Muscle of leg (tissue), 11 donors: ENCODE measurements around the gene VGF. TPM values are rescaled to one million over a fixed set of nuclear protein-coding genes. Genes with fewer than 3 reads are reported as not detected.

Experiments used
- DNase-seq: peaks from one replicate; pipeline ENCODE4 v3.0.0; 2013
- H3K27ac ChIP-seq: one replicate; pipeline ENCODE4 v1.5.1; 2013; ENCODE audit warnings: mild to moderate bottlenecking, low read length, control low read depth
- H3K27me3 ChIP-seq: one replicate; pipeline ENCODE4 v1.6.1; 2013; ENCODE audit warnings: low read length; ENCODE audit not compliant: control insufficient read depth, insufficient read depth
- H3K36me3 ChIP-seq: one replicate; pipeline ENCODE4 v1.6.1; 2013; ENCODE audit warnings: low read length; ENCODE audit not compliant: control insufficient read depth, insufficient read depth
- H3K4me1 ChIP-seq: one replicate; pipeline ENCODE4 v1.6.1; 2013; ENCODE audit warnings: low read length; ENCODE audit not compliant: control insufficient read depth, insufficient read depth
- H3K4me3 ChIP-seq: one replicate; pipeline ENCODE4 v1.5.1; 2013; ENCODE audit warnings: low read length, control low read depth
- H3K9me3 ChIP-seq: replicated peaks from 2 replicates; pipeline ENCODE4 v1.6.1; 2013; ENCODE audit warnings: low read depth, low read length; ENCODE audit not compliant: control insufficient read depth
- WGBS: methylation state at CpG from one replicate; pipeline ENCODE4 v1.1.5; 2013; ENCODE audit warnings: missing lambda C conversion rate; ENCODE audit not compliant: insufficient coverage; 5-methylcytosine and 5-hydroxymethylcytosine counted together
- polyA plus RNA-seq, 8 donors: library from polyadenylated mRNA; unstranded; fragments of 120-200 nt; gene quantifications; one replicate each; pipeline versions ENCODE4 v1.2.1 to v1.2.3, GENCODE V29; 2013; ENCODE audit warnings: inconsistent platforms in 1 of 8, low replicate concordance in 1 of 8; ENCODE audit not compliant: insufficient read length in 8 of 8, insufficient read depth in 1 of 8
- total RNA-seq: library from RNA; stranded (reverse); fragments of 120-200 nt; gene quantifications from one replicate; pipeline ENCODE4 v1.2.4, GENCODE V29; 2013

The VGF gene
- total and polyA plus RNA-seq, 9 donors = 0.08 TPM; not detected in 8

DNA sequence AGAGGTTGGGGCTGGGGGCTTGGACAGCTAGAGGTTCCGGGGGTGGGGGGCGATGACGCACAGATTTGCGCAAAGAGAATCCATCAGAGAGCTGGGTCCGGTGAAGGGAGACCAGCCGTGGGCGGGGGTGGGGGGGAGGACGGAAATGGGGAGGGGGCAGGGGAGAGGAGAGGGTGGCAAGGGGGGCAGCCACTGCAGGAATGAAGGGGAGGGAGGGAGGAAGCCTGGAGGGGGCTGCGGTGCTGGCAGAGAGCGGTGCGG, 1.2 kb upstream of the VGF start:
- WGBS = 0% methylated on average over 7 of the region's 11 CpGs
- Histone ChIP-seq H3K36me3 (no peaks in the 10 kb centered on the region), H3K4me3 (no peak overlapping the region), H3K27me3 (peaks cover 98% of the 10 kb centered on the region), H3K4me1 (peaks cover 32% of the 10 kb centered on the region), H3K9me3 (no peaks in the 10 kb centered on the region), H3K27ac (no peak overlapping the region)
- DNase-seq = no peak

DNA sequence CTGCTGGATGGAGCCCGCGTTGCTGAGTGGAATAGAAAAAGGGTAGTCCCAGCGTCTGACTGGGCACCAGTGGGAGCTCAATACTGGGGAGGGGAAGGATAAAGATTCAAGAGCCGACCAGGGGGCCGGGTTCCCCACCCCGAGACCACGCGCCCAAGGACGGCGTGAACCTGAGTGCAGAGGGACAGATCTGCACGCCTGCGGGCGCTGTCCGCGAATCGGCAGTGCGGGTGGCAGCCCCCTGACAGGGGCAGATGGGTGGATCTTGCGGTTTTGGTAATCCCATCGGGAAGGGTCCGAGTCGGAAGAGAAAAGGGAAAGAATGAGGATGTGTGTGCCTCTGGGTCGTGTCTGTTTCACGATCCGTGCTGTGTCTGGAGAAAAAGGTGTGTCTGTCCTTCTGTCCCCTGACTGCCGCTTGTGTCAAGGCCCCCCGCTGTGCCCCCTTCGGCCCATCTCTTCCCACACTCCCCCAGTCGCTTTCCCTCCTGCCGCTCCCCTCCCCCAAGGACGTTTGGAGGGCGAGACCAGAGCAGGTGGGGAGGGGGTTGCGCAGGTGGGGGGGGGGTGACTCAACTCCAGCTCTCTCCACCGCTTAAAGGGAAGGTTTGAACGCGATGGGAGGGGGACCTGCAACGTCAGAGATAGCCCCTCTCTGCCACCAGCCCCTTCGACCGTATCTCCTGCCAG, 734 bp upstream of the VGF start:
- no peak overlapping the region for H3K27ac ChIP-seq
- H3K36me3 ChIP-seq = no peaks in the 10 kb centered on the region
- no peak overlapping the region for H3K4me3 ChIP-seq
- under 1% methylated on average over 26 of the region's 38 CpGs for WGBS
- H3K4me1 ChIP-seq = peaks cover 32% of the 10 kb centered on the region
- H3K27me3 ChIP-seq = peaks cover 94% of the 10 kb centered on the region
- no peaks in the 10 kb centered on the region for H3K9me3 ChIP-seq
- DNase-seq = no peak

DNA sequence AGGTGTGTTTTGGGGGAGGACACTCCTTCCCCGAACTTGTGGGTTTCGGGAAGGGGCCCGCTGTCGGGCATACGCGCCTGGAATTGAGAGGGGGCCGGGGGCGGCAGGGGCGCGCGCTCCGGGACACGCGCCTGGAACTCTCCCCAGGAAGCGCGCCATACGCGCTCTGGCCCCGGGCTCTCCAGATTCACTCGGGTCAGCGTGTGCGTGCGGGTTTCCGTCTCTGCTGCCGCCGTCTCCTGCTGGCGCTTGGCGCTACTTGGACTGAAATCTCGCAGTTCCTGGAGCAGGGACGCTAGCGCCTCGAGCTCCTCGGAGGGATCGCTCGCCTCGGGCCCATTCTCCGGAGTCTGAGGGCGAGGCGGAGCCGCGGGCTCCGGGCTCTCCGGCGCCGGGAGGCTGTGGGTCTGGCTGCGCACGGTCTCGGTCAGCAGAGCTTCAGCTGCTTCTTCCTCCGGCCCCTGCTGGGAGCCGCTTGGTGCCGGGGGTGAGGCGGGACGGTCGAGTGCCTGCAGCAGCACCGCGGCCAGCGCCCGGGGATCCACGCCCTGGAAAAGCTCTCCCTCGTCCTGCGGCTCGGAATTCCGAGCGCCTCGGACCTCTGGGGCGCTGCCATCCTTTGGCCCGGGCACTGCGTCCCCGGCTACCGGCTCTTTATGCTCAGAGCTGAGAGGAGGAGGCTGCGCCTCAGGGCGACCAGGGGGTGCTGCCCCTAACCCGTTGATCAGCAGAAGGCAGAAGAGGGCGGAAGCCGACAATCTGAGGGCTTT, 1.1 kb downstream of the VGF start:
- no peak overlapping the region for H3K4me3 ChIP-seq
- H3K9me3 ChIP-seq = no peaks in the 10 kb centered on the region
- under 1% methylated on average over 70 of the region's 75 CpGs for WGBS
- peak; percentile 53 for DNase-seq
- peaks cover 76% of the 10 kb centered on the region for H3K27me3 ChIP-seq
- peaks cover 32% of the 10 kb centered on the region for H3K4me1 ChIP-seq
- no peak overlapping the region for H3K27ac ChIP-seq
- peaks cover 14% of the 10 kb centered on the region for H3K36me3 ChIP-seq

DNA sequence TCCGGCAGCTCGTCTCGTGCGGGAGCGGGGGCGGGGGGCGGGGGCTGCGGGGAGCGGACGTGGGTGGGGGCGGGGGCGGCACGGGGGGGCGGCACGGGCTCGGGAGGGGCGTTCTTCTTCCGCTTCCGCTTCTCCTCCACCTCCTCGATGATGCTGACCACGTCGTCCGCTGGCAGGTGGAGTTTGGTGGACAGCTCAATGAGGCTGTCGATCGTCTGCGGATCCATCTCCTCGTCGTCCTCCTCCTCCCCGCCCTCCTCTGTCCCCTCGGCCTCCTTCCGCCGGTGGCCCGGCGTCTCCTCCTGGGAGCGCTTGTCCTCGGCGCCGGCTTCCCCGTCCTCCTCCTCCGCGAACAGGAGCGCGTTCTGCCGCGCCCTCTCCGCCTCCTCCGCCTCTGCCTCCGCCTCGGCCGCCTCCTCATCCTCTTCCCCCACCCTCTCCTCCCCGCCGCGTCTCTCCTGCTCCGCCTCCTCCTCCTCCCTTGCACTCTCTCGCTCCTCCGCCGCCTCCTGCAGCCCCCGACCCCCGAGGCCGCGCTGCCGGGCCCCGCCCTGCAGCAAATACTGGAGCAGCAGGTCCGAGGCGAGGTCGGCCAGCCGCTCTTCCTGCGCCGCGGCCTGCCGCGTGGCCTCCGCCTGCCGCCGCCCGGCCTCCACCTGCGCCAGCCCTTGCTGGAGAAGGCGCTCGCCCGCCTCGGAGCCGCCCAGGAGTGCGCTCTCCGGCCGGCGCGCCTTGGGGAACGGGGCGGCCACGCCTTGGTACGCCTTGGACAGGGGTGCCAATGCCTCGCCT, 1.9 kb downstream of the VGF start:
- Histone ChIP-seq H3K4me3 (peak overlapping the region; percentile 17), H3K27ac (no peak overlapping the region), H3K36me3 (peaks cover 21% of the 10 kb centered on the region), H3K27me3 (peaks cover 68% of the 10 kb centered on the region), H3K4me1 (peaks cover 32% of the 10 kb centered on the region), H3K9me3 (no peaks in the 10 kb centered on the region)
- no peak for DNase-seq
- under 1% methylated on average over 73 of the region's 92 CpGs for whole genome bisulfite sequencing

GRCh38 chr7:101162551-101163278, 2.7 kb downstream of the VGF start:
- peaks cover 60% of the 10 kb centered on the region for H3K27me3 ChIP-seq
- no peaks in the 10 kb centered on the region for H3K9me3 ChIP-seq
- peaks cover 32% of the 10 kb centered on the region for H3K4me1 ChIP-seq
- H3K36me3 ChIP-seq = peaks cover 24% of the 10 kb centered on the region
- peak; percentile 54 for DNase-seq
- no peak overlapping the region for H3K27ac ChIP-seq
- WGBS = under 1% methylated on average over 34 of the region's 74 CpGs
- H3K4me3 ChIP-seq = no peak overlapping the region

DNA sequence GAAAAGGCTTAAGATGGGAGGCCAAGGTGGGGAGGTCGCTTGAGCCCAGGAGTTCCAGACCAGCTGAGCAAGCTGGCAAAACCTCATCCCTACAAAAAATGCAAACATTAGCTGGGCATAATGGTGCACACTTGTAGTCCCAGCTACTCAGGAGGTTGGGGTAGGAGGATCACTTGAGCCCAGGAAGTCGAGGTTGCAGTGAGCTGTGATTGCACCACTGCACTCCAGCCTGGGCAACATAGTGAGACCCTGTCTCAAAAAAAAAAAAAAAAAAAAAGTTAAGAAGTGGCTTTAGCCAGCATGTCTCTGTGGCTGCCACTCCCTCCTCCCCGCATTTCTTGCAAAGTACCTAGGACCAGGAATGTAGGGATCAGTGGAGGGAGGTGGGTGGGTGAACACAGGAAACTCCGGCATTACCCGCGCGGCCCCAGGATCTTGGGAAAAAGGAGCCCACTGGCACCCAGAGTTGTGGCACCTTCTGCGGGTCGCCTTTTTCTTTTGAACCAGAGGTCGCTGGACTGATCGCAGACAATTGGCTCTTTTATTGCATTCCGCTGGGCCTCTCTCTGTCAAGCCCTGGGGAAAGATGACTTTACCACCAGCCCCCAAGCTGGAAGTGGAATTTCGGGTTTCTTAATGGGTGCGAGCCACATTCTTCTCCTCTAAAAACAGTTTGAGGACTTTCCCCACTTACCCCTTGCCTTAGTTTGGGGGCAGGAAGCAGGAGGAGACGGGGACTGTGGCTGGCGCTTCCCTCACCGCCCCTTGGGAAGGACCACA, 3.5 kb downstream of the VGF start:
- peaks cover 32% of the 10 kb centered on the region for H3K4me1 ChIP-seq
- H3K36me3 ChIP-seq = peaks cover 30% of the 10 kb centered on the region
- 69% methylated on average over 8 of the region's 17 CpGs for WGBS
- no peaks in the 10 kb centered on the region for H3K9me3 ChIP-seq
- no peak overlapping the region for H3K4me3 ChIP-seq
- DNase-seq = no peak
- peaks cover 52% of the 10 kb centered on the region for H3K27me3 ChIP-seq
- H3K27ac ChIP-seq = no peak overlapping the region

DNA sequence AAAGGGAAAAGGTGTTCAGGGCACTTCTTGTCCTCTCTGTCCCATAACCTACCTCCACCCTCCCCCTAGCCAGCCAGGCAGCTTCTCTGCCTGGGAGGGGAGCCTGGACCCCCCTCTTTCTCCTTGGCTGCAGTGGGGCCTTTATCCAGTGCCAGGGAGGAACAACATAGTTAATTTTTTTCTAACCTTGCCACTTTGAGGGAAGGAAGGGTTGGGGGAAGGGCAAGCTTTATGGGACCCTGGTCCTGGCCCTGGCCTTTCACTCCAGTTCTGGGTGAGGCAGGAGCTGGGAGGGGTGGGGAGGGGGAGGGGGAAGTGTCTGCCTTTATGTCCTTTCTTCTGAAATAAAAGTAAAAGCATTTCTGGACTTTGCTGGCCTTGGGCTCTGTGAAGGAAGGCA, 4.5 kb downstream of the VGF start:
- Histone ChIP-seq H3K4me3 (no peak overlapping the region), H3K9me3 (no peaks in the 10 kb centered on the region), H3K27me3 (peaks cover 42% of the 10 kb centered on the region), H3K27ac (no peak overlapping the region), H3K36me3 (peaks cover 30% of the 10 kb centered on the region), H3K4me1 (peaks cover 30% of the 10 kb centered on the region)
- no peak for DNase-seq

DNA sequence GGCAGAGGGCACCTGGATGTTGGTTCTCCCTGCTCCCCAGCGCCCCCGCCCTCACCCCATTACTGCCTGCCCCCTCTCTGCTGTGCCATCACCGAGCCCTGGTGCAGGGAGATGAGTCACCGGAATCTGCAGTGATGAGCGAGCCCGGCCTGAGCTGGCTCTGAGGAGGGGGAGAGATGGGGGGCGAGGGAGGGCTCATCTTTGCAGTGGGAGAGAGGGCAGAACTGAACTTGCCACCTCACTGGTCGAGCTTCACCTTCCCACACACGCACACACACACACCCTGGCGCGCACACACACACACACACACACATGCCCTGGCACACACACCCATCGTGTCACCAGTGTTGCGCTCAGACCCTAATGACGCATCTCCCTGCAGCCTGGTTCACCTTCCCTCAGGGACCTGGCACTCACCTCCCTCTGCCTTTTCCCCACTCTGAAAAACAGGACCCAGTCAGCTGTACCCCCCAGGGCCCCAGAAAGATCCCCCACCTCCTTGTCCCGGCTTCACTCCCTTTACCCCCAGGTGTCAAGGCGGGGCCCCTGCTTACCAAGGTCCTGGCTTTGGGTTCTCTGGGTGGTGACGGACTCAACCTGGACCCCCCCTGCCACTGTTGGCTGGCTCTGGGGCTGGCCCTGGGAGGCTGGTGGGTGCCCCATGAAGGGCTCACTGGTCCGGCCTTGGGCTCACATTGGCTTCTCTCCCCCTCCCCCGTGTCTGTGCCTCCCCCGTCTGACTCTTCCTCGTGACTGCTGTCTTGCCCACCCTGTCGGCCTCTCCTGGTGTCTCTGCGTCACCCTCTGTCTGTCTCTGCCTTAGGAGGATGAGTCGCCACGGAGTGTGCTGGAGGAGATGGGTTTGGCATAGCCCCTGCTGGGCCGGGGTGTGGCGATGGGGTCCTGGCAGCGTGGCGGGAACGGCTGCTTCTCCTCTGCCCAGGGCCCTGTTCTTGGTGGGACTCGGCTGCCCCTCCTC, 5.4 kb downstream of the VGF start:
- DNase-seq = no peak
- Histone ChIP-seq H3K4me3 (no peak overlapping the region), H3K36me3 (peaks cover 30% of the 10 kb centered on the region), H3K27me3 (peaks cover 33% of the 10 kb centered on the region), H3K27ac (no peak overlapping the region), H3K9me3 (no peaks in the 10 kb centered on the region), H3K4me1 (peaks cover 26% of the 10 kb centered on the region)
- 59% methylated on average over 14 of the region's 31 CpGs for WGBS
